NT2/D1 (cell line): ENCODE results near the gene XPR1.

Experiments used
- DNase-seq: peaks from one replicate; pipeline ENCODE4 v3.0.0-alpha.2; 2011; ENCODE audit warnings: low read depth, low spot score
- H3K27me3 ChIP-seq: 2 replicates; pipeline ENCODE4 v1.6.0; 2011; ENCODE audit warnings: mild to moderate bottlenecking; ENCODE audit not compliant: insufficient read length, insufficient read depth
- H3K36me3 ChIP-seq: 2 replicates; pipeline ENCODE4 v1.6.1; 2011; ENCODE audit warnings: mild to moderate bottlenecking, low read length, mixed read lengths; ENCODE audit not compliant: insufficient read depth, insufficient read length
- H3K4me1 ChIP-seq: 2 replicates; pipeline ENCODE4 v1.5.1; 2011; ENCODE audit not compliant: insufficient read depth, insufficient read length
- H3K4me3 ChIP-seq: 2 replicates; pipeline ENCODE4 v1.5.1; 2011; ENCODE audit warnings: low read depth; ENCODE audit not compliant: insufficient read length
- H3K9ac ChIP-seq: 2 replicates; pipeline ENCODE4 v1.6.0; 2011; ENCODE audit warnings: low read depth; ENCODE audit not compliant: insufficient read length
- H3K9me3 ChIP-seq: 2 replicates; pipeline ENCODE4 v1.5.1; 2011; ENCODE audit warnings: mild to moderate bottlenecking, low read length; ENCODE audit not compliant: insufficient read depth
- SUZ12 ChIP-seq: IDR thresholded peaks from 2 replicates; pipeline ENCODE4 v1.6.1; 2011; ENCODE audit not compliant: insufficient read length, insufficient read depth; ENCODE audit errors: extremely low read depth
- YY1 ChIP-seq: IDR thresholded peaks from 2 replicates; pipeline ENCODE4 v1.6.1; 2011; ENCODE audit not compliant: insufficient read length, insufficient read depth
- ZNF274 ChIP-seq: IDR thresholded peaks from 2 replicates; pipeline ENCODE4 v1.6.1; 2011; ENCODE audit warnings: mild to moderate bottlenecking, low read depth, low read length

XPR1 gene

DNA sequence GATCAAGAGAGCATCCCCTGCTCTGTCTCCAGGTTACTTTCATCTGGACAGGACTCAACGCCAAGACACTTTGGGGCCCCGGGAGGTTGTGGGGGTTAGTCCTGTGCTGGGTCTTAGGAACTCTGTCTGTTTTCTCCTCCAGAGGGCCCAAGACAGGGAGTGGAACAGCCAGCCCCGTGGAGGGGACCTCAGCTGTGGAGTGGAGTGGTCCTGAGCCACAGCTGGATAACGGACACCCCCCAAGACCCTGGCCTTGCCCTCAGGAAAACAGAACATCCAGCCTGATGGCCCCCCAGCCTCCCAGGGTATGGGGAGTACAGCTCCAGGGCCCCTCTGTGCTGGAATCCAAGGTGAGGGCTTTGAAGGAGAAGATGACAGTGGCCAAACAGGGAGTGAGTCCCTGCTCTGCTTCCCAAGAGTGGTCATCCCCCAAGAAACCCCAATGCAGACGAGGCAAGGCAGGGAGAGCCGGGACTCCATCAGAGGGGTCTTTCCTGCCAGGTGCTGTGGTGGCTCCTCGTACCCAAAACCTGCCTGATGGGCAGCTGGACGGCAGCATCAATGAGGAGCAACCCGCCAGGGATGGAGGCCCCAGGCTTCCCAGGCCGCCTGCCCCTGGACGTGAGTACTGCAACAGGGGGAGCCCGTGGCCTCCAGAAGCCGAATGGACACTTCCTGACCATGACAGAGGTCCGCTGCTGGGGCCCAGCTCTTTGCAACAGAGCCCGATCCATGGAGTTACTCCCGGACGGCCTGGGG, 284.4 kb downstream of the XPR1 start:
- H3K4me3 ChIP-seq: no peak overlapping the region
- TF ChIP-seq ZNF274 (no peak), YY1 (no peak), SUZ12 (no peak)
- peaks cover 25% of the 10 kb centered on the region for H3K4me1 ChIP-seq
- no peak overlapping the region for H3K9ac ChIP-seq
- no peaks in the 10 kb centered on the region for H3K9me3 ChIP-seq
- peaks cover 4% of the 10 kb centered on the region for H3K36me3 ChIP-seq
- H3K27me3 ChIP-seq: peaks cover 68% of the 10 kb centered on the region
- no peak for DNase-seq

DNA sequence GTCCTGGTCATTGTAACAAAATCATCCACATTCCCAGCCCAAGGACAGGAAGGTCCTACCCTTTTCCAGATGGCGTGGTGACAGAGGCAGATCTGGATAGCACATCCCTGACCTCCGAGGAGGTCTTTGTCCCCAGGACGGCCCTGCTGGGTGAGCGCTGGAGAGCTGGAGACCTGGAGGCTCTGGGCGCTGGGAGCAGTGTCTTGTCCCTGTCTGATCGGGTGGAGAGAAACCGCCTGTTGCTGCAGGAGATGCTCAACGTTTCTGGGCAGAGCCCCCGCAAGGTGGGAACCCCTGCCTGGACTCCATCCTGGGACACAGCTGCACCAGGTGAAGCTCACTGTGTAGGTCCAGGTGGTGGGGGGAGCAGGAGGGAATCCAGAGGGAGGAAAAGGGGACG, 284.9 kb downstream of the XPR1 start:
- no peak for DNase-seq
- Histone ChIP-seq H3K9ac (no peak overlapping the region), H3K4me1 (peaks cover 22% of the 10 kb centered on the region), H3K27me3 (peaks cover 63% of the 10 kb centered on the region), H3K4me3 (no peak overlapping the region), H3K36me3 (peaks cover 4% of the 10 kb centered on the region), H3K9me3 (no peaks in the 10 kb centered on the region)
- TF ChIP-seq ZNF274 (no peak), SUZ12 (no peak), YY1 (no peak)

DNA sequence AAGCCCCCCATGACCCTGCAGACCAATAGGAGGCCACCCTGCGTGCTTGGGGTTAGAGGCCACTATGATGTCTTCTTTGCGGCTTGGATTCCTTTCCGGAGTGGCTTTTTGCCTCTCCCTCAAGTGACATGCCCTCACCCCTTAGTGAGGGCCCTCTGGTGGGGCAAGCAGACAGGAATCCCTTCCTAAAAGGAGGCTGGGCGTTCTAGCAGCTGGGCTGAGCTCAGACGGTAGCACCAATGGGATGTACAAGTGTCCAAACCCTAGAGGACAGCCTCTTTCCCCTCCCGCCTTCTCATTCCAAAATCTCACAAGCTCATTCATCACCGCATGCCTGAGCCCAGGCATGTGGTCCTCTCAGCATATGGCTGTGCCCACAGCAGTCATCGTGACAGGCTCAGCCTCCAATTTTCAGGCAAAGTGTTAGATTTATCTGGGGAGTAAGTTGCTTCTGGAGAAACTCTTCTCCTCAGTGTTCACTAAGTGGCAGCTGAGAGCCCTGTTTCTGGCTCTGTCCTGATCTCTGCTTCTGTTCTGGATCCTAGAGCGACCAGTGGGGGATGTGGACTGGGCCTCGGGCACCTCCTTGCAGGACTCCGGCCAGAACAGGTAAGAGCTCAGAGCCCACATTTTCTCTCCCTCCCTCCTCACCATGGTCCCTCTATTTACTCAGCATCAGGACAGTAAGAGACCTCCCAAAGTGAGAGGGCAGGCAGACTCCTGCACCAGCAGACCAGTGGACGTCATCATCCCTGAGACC, 285.7 kb downstream of the XPR1 start:
- Histone ChIP-seq H3K9ac (no peak overlapping the region), H3K4me1 (peaks cover 29% of the 10 kb centered on the region), H3K4me3 (no peak overlapping the region), H3K9me3 (no peaks in the 10 kb centered on the region), H3K27me3 (peaks cover 55% of the 10 kb centered on the region), H3K36me3 (peaks cover 4% of the 10 kb centered on the region)
- DNase-seq: no peak
- TF ChIP-seq ZNF274 (no peak), YY1 (no peak), SUZ12 (no peak)

DNA sequence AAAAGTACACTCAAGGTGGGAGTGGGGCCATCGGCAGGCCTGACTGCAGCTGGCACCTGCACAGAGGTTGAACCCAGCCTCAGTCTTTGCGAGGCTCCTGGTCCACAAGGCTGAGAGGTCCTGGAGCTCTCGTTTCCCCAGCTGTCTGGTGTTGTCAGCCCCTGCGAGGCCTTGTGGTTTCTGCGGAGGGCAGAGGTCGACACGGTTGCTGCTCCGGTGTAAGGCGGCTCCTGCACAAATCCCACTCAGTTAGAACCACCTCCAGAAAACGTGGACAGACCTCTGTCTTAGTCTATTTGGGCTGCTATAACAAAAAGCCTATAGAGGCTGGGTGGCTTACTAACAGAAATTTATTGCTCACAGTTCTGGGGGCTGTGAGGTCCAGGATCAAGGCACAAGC, 286.7 kb downstream of the XPR1 start:
- Histone ChIP-seq H3K4me1 (peaks cover 36% of the 10 kb centered on the region), H3K36me3 (peaks cover 4% of the 10 kb centered on the region), H3K9me3 (no peaks in the 10 kb centered on the region), H3K27me3 (peaks cover 45% of the 10 kb centered on the region), H3K9ac (no peak overlapping the region), H3K4me3 (no peak overlapping the region)
- TF ChIP-seq SUZ12 (no peak), ZNF274 (no peak), YY1 (no peak)
- DNase-seq: no peak

DNA sequence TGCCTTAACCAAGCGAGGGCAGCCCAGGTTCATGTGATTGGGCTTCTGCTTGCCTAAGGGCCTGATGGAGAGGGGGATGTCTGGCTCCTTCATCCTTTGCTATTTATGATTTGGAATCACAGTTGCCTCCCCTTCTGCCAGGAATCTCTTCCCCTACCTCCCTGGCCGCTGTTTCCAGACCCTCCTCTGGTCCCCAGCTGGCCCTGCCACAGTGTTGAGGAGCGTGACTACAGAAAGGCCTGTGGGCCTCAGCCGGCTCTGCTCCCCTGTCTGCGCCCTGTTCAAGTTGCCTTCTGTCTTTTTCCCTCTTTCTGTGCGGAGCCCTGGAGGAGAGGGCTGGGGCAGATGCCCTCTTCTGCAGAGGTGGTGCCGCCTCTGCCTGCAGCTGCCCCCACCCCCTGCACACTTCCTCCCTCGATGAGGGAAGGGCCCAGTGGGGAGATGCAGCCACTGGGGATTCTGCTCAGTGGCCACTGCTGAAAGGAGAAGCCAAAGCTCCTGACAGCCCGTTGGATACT, 287.4 kb downstream of the XPR1 start:
- H3K4me1 ChIP-seq: peaks cover 42% of the 10 kb centered on the region
- TF ChIP-seq SUZ12 (no peak), YY1 (no peak), ZNF274 (no peak)
- H3K36me3 ChIP-seq: peaks cover 4% of the 10 kb centered on the region
- no peak overlapping the region for H3K4me3 ChIP-seq
- H3K9me3 ChIP-seq: no peaks in the 10 kb centered on the region
- H3K9ac ChIP-seq: no peak overlapping the region
- DNase-seq: no peak
- H3K27me3 ChIP-seq: peaks cover 38% of the 10 kb centered on the region

DNA sequence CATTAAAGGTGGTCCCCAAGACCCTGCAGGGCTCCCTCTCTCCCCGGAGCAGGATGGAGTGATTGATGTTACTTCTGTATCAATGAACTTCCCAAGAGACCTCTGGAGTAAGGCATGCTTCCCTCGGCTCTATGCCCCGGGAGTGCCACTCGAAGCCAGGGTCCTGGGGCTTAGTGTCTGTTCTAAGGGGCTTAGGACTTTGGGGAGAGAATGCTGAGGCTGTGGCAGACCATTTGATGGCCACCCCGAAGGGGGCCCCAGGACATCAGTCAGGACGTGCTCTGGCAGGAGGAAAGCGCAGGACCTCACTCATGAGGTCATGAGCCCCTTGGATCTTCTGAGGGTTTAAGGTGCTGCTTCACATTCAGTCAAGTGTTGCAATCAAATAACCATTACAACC, 288.4 kb downstream of the XPR1 start:
- H3K9ac ChIP-seq: no peak overlapping the region
- H3K4me3 ChIP-seq: no peak overlapping the region
- peaks cover 30% of the 10 kb centered on the region for H3K27me3 ChIP-seq
- peaks cover 46% of the 10 kb centered on the region for H3K4me1 ChIP-seq
- peaks cover 4% of the 10 kb centered on the region for H3K36me3 ChIP-seq
- no peak for TF ChIP-seq SUZ12
- no peak for TF ChIP-seq ZNF274
- no peak for TF ChIP-seq YY1
- DNase-seq: no peak
- H3K9me3 ChIP-seq: no peaks in the 10 kb centered on the region

DNA sequence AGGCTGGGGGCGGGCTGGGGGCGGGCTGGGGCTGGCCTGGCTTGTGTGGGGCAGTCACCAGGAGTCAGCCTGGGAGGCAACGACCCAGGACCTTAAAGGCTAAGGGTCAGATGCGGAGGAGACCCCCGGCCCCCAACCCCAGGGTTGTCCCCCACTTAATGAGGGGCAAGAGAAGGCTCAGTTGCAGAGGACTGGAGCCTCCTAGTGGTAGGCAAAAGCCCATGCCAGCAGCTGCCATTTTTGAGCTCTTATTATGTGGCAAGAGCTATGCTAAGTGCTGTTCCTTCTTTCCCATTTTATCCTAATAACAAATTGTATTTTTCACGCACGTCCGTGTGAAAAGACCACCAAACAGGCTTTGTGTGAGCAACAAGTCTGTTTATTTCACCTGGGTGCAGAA, 288.9 kb downstream of the XPR1 start:
- no peak for TF ChIP-seq SUZ12
- no peak for TF ChIP-seq YY1
- TF ChIP-seq ZNF274: no peak
- Histone ChIP-seq H3K9ac (no peak overlapping the region), H3K27me3 (peaks cover 29% of the 10 kb centered on the region), H3K9me3 (no peaks in the 10 kb centered on the region), H3K4me3 (no peak overlapping the region), H3K4me1 (peaks cover 49% of the 10 kb centered on the region), H3K36me3 (peaks cover 4% of the 10 kb centered on the region)
- no peak for DNase-seq
